Effector memory CD4-positive, alpha-beta T cell (primary cell): Measurements from ENCODE around the gene RAB12.

Experiments
- DNase-seq, 3 donors: peaks; one replicate each; pipeline ENCODE4 v3.0.0-alpha.2; 2020
- H3K27ac ChIP-seq: 2 replicates; pipeline ENCODE4 v1.7.0; 2013; ENCODE audit warnings: mild to moderate bottlenecking, low read length, moderate library complexity; ENCODE audit not compliant: insufficient read depth, poor library complexity, severe bottlenecking
- H3K27me3 ChIP-seq: replicated peaks from 2 replicates; pipeline ENCODE4 v1.7.0; 2013; ENCODE audit warnings: mild to moderate bottlenecking, low read length; ENCODE audit not compliant: insufficient read depth, control insufficient read depth, poor library complexity, severe bottlenecking
- H3K36me3 ChIP-seq: 2 replicates; pipeline ENCODE4 v1.7.0; 2013; ENCODE audit warnings: mild to moderate bottlenecking, low read length, moderate library complexity; ENCODE audit not compliant: control insufficient read depth, insufficient read depth
- H3K4me1 ChIP-seq: 2 replicates; pipeline ENCODE4 v1.7.0; 2013; ENCODE audit warnings: low read length, mild to moderate bottlenecking; ENCODE audit not compliant: control insufficient read depth, insufficient read depth, poor library complexity, severe bottlenecking
- H3K4me3 ChIP-seq: 2 replicates; pipeline ENCODE4 v1.7.0; 2013; ENCODE audit warnings: low read length, low read depth, mild to moderate bottlenecking; ENCODE audit not compliant: insufficient read depth, poor library complexity, severe bottlenecking
- H3K9me3 ChIP-seq: 2 replicates; pipeline ENCODE4 v1.7.0; 2013; ENCODE audit warnings: mild to moderate bottlenecking, low read length, moderate library complexity; ENCODE audit not compliant: control insufficient read depth

RAB12 gene

DNA sequence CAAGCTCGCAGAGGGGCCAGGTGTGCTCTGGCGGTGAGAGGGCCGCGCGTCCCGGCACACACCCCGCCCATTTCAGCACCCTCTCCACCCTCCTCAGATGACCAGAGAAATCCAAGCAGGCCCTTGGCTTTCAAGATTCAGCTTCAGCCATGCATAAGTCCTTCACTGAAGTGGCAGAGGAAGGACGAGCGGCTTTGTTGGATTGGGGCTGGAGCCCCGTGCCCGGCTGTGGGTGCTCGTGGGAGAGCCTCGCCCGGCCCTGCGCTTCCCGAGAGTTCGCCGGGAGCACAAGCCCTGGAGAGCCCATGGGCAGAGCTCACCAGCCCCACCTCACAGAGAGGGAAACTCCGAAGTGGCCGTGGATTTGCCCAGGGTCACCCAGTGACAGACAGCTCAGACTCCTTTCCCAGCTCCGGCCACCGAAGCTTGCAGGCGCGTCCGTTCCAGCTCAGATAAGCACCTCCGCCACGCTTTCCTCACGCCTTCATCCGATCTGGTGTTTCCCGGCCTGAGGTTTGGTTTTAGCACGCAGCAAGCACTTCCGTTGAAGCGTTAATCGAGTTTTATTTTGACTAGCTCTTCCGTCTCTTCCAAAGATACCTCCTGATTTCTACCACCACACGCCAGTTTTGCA is 50.5 kb downstream of the RAB12 start:
- Histone ChIP-seq H3K4me1 (no peaks in the 10 kb centered on the region), H3K36me3 (no peaks in the 10 kb centered on the region), H3K27ac (no peak overlapping the region), H3K27me3 (no peaks in the 10 kb centered on the region), H3K9me3 (no peaks in the 10 kb centered on the region), H3K4me3 (no peak overlapping the region)
- no peak for DNase-seq

DNA sequence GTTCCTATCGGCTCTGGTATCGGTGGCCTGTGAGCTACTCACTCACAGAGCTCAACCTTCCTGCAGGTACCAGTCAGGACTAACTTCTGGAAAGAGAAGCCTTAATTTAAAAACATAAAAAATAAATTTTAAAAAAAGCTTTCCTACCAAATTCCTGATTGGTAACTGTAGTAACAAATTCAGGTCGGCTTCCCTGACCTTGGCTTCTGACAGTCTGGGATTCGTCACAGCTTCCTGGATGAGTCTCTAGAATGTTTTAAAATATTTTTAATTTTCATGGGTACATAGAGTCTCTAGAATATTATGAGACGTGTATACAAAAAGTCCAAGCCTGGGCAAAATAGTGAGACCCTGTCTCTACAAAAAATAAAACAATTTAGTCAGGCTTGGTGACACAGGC is 51.1 kb downstream of the RAB12 start:
- Histone ChIP-seq H3K36me3 (no peaks in the 10 kb centered on the region), H3K27ac (no peak overlapping the region), H3K27me3 (no peaks in the 10 kb centered on the region), H3K4me3 (no peak overlapping the region), H3K9me3 (no peaks in the 10 kb centered on the region), H3K4me1 (no peaks in the 10 kb centered on the region)
- DNase-seq: no peak

DNA sequence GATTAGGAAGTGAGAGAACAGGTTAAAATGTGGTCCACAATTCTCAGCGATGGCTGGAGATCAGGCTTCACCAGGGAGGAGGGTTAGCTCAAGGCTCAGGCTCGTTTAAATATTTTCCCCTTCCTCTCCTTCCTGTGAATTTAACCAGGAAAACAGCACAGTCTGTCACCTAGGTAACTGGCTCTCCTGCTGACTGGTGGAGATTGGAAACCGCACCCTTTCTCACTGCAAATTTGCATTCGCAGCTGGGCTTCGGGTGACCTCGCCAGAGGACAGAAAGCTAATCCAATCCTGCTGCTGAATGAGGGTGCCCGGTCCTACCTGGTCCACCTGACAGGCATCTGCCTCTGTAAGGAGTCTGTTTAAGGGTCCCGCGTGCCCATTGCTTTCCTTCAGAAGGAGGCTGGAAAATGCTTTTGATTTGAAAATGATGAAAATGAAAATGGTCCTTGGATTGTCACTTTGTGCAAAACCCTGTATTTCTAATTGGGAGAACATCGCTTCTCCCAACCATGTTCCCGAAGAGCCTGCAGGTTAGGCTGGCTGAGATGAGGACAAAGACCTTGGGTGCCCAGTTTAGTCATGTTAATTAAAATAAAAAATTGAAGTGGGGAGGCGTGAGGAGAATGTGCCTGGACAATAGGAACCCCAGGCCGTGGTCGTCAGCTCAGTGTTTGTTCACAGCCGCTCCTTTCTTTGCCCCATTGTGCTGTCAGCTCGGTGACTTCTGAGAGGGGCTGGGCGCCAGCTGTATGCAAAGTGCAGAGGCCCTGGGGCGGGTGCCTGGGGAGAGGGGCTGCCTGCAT is 52.7 kb downstream of the RAB12 start:
- Histone ChIP-seq H3K36me3 (no peaks in the 10 kb centered on the region), H3K9me3 (no peaks in the 10 kb centered on the region), H3K27me3 (no peaks in the 10 kb centered on the region), H3K4me1 (no peaks in the 10 kb centered on the region), H3K4me3 (no peak overlapping the region), H3K27ac (no peak overlapping the region)
- no peak for DNase-seq

DNA sequence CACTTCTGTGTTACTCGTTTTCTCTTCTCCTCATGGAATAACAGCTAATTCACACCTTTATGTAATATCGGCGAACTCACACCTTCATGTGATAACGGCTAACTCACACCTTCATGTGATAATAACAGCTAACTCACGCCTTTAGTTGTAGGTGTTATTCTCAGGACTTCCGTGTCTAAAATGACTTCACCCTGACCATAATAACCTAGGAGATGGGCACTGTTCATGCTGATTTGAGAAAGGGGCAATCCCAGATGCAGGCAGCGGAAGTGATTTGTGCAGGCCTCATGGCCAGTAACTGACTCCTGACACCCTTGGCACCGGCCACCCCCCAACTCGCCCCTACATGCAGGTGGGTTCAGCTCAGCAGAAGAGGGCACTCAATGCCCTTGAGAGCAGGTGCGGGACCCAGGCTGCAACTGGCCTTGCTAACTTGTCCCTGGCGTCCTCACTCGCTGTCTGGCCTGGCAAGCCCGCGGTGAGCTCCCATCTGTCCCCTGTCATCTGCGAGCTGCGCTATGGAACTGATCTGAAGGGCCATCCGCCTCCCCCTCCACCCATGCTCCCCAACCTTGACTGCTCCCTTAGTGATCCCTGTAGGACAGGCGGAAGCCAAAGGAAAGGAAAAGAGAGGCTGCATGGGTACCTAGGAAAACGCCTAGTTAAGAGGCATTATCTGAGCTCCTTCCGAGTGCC is 53.5 kb downstream of the RAB12 start:
- no peak overlapping the region for H3K4me3 ChIP-seq
- no peaks in the 10 kb centered on the region for H3K27me3 ChIP-seq
- H3K4me1 ChIP-seq: no peaks in the 10 kb centered on the region
- no peaks in the 10 kb centered on the region for H3K36me3 ChIP-seq
- H3K9me3 ChIP-seq: no peaks in the 10 kb centered on the region
- DNase-seq: no peak
- no peak overlapping the region for H3K27ac ChIP-seq

DNA sequence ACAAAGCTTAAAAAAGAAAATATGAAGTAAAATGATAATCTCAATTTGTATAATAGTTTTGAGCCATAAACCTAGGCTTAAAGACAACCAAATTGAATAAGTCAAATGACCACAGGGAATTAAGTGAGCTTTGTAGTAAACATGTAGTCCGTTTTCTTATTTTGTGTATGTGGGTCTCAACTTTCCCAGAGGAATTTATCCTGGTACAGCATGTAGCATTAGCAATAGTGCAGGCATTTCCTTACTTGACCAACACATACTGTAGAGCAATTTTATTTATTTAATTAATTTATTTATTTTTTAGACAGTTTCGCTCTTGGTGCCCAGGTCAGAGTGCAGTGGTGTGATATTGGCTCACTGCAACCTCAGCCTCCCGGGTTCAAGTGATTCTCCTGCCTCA is 58.6 kb downstream of the RAB12 start:
- H3K27ac ChIP-seq: no peak overlapping the region
- no peak overlapping the region for H3K4me3 ChIP-seq
- peaks cover 4% of the 10 kb centered on the region for H3K27me3 ChIP-seq
- H3K9me3 ChIP-seq: no peaks in the 10 kb centered on the region
- no peaks in the 10 kb centered on the region for H3K36me3 ChIP-seq
- no peak for DNase-seq
- H3K4me1 ChIP-seq: no peaks in the 10 kb centered on the region

DNA sequence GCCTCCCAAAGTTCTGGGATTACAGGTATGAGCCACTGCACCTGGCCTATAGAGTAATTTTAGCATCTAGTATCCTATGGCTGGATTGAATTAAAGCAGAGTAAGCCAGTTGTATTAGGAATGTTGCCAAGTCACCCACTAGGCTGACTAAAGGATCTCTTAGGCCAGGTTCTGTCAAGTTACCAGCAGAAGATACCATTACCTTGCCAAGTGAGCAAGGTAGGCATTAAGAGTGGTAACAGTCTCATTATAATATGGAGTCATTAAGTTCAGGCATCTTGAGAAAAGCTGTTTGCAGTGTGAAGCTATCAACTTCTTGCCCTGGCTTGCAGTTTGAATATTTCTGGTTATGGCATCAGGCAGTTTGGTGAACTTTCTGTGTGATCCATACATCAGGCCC is 59.1 kb downstream of the RAB12 start:
- no peak overlapping the region for H3K27ac ChIP-seq
- no peak overlapping the region for H3K4me3 ChIP-seq
- no peaks in the 10 kb centered on the region for H3K9me3 ChIP-seq
- H3K4me1 ChIP-seq: no peaks in the 10 kb centered on the region
- H3K27me3 ChIP-seq: peaks cover 4% of the 10 kb centered on the region
- H3K36me3 ChIP-seq: no peaks in the 10 kb centered on the region
- DNase-seq: no peak

DNA sequence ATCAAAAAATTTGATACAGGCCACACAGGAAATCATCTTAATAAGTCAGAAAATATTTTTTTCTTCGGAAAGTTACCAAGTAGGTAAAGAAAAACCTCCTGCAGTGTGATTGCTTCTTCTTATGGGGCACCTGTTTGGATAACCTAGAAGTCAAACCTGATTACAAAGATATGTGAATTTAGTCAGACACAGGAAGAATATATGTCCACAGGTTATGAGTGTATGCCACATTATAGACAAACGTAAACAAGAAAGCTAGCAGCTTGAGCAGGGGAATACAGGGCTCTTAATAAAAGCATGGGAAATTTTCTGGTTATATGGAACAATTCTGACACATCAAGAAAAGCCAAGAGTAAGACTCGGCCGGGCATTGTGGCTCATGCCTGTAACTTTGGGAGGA is 60.3 kb downstream of the RAB12 start:
- DNase-seq: no peak
- peaks cover 4% of the 10 kb centered on the region for H3K27me3 ChIP-seq
- H3K4me3 ChIP-seq: no peak overlapping the region
- no peaks in the 10 kb centered on the region for H3K36me3 ChIP-seq
- H3K4me1 ChIP-seq: no peaks in the 10 kb centered on the region
- H3K9me3 ChIP-seq: no peaks in the 10 kb centered on the region
- H3K27ac ChIP-seq: no peak overlapping the region

DNA sequence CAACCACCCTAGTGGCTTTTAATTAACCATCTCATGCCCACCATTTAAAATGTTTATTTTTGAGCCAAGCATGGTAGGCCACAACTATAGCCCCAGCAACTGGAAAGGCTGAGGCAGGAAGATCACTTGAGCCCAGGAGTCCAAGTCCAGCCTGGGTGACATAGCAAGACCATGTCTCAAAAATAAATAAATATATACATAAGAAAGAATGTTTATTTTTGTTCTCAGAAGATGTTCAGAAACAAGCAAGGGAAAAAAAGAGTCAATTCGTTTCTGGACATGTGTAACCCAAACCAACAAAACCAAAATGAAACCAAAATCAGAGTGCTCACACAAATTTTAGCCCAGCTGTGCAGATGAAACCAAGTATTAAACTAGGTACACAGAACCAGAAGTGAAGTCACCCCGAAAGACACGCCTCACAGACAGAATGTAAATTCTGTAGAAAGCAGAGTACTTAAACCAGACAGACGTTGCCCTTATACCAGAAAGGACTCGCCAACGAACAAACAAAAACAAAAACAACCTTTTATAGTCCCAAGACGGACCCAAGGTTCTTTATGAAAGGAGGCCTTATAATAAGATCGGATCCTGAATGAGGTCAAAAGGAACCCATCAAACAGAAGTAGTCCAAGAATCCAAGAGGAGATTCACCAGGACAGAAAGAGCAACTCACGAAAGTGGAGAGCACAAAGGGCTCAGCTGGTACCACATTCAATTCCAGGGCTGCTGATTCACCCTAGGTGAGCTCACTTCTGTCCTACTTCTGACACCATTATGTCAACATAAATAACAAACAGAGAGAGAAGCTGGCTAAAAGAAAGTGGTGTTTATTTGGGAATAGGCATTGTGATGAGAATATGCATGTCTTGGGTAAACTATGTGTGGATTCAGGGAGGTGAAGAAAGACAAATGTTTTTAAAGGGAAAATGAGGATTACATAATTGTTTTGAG is 64.3 kb downstream of the RAB12 start:
- no peak overlapping the region for H3K27ac ChIP-seq
- peaks cover 4% of the 10 kb centered on the region for H3K27me3 ChIP-seq
- DNase-seq: no peak
- H3K4me3 ChIP-seq: no peak overlapping the region
- H3K9me3 ChIP-seq: no peaks in the 10 kb centered on the region
- no peaks in the 10 kb centered on the region for H3K4me1 ChIP-seq
- no peaks in the 10 kb centered on the region for H3K36me3 ChIP-seq

DNA sequence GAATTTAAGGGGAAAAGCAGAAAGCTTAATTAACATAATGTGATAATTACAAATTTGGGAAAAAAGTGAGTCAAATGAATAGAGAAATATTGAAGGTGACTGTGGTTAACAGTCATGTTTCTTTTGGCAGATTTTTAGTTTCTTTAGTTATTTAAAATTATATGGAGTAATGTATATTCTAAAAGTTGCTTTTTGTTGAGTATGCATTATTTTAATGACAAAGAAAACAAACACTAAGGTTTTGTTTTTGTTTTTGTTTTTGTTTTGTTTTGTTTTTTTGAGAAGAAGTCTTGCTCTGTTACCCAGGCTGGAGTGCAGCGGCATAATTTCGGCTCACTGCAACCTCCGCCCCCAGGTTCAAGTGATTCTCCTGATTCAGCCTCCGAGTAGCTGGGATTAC is 65.8 kb downstream of the RAB12 start:
- Histone ChIP-seq H3K36me3 (no peaks in the 10 kb centered on the region), H3K9me3 (no peaks in the 10 kb centered on the region)
- no peak for DNase-seq

More for the DNA sequence above, 65.8 kb downstream of the RAB12 start:
- H3K4me1 ChIP-seq: no peaks in the 10 kb centered on the region
- H3K27ac ChIP-seq: no peak overlapping the region
- no peak overlapping the region for H3K4me3 ChIP-seq
- peaks cover 4% of the 10 kb centered on the region for H3K27me3 ChIP-seq
